ENCODE results near the gene MADCAM1.

DNA sequence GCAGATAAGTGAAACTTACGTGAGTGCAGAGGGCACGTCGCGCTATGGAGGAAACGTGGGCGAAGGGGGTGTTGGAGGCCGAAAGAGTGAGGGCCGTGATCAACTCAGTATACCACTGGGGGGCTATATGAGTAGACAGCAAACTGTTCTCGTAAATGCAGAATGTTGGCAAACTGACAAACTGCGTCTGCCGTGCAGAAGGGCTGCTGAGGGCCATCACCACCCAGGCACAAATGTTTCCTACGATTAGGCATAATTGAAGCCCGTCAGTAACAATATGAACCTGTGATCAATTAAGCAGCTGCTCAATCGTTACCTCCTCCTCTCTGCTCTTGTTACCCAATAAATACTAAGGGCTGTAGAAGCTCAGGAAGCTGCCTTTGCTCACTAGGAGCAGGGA lies 17.3 kb upstream of the MADCAM1 start:
- TF ChIP-seq, protein P1, sequence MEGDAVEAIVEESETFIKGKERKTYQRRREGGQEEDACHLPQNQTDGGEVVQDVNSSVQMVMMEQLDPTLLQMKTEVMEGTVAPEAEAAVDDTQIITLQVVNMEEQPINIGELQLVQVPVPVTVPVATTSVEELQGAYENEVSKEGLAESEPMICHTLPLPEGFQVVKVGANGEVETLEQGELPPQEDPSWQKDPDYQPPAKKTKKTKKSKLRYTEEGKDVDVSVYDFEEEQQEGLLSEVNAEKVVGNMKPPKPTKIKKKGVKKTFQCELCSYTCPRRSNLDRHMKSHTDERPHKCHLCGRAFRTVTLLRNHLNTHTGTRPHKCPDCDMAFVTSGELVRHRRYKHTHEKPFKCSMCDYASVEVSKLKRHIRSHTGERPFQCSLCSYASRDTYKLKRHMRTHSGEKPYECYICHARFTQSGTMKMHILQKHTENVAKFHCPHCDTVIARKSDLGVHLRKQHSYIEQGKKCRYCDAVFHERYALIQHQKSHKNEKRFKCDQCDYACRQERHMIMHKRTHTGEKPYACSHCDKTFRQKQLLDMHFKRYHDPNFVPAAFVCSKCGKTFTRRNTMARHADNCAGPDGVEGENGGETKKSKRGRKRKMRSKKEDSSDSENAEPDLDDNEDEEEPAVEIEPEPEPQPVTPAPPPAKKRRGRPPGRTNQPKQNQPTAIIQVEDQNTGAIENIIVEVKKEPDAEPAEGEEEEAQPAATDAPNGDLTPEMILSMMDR (IDR thresholded peaks at IDR 0.05), result no peak
- TF ChIP-seq POLR2A (IDR thresholded peaks at IDR 0.05), result no peak

All from lower leg skin (tissue), 3 donors.